Mesenteric fat pad (tissue), 1 donor: ENCODE measurements around the gene LANCL3. TPM values are rescaled to one million over a fixed set of nuclear protein-coding genes. Genes with fewer than 3 reads are reported as not detected.

Source experiments
- total RNA-seq: library from RNA; stranded (reverse); fragmentation: NEBNext Ultra II Directional; extraction: Animal tissue kit (Norgen Biotek cat#: 25700); gene quantifications from one replicate; pipeline ENCODE4 v1.2.1, GENCODE V29; 2021
- donor health status: DM: yes; HTN: yes; CAD: no.

LANCL3 gene
- total RNA-seq, 1 donor from 2014 or later: 0.35 TPM

Other genes with a start within 250 kb of the LANCL3 start
- gene PRRG1, start 222.3 kb upstream of the LANCL3 start, total RNA-seq: 32.4 TPM
- 0.13 TPM for gene XK, start 114.1 kb downstream of the LANCL3 start, total RNA-seq
- 77.0 TPM for gene CYBB, start 208.4 kb downstream of the LANCL3 start, total RNA-seq